Fibroblast of the aortic adventitia (primary cell): ENCODE results near the gene C3AR1. TPM values are rescaled to one million over a fixed set of nuclear protein-coding genes. Genes with fewer than 3 reads are reported as not detected.
"Not testable (repeated sequence)": the region's sequence is repeated elsewhere in the genome, so short reads cannot be mapped to it uniquely, and the experiment has no call there.

ENCODE experiments used
- DNase-seq: peaks from one replicate; pipeline ENCODE4 v3.0.0-alpha.2; 2010; ENCODE audit warnings: low read depth
- H3K4me3 ChIP-seq: 2 replicates; pipeline ENCODE4 v1.5.1; 2011; ENCODE audit warnings: low read depth, mild to moderate bottlenecking, control low read depth, low read length, moderate library complexity
- CTCF ChIP-seq: IDR thresholded peaks from 2 replicates; pipeline ENCODE4 v1.5.1; 2011; ENCODE audit warnings: mild to moderate bottlenecking, low read length, control low read depth, inconsistent platforms; ENCODE audit not compliant: insufficient read depth
- total RNA-seq: library from RNA; depleted of rRNA; stranded (reverse); fragments of >200 nt; gene quantifications from 2 replicates; pipeline ENCODE4 v1.2.3, GENCODE V29; 2012; ENCODE audit warnings: low replicate concordance

C3AR1 gene
- 0.18 TPM in 1 of 2 replicates, not detected in the other for total RNA-seq

DNA sequence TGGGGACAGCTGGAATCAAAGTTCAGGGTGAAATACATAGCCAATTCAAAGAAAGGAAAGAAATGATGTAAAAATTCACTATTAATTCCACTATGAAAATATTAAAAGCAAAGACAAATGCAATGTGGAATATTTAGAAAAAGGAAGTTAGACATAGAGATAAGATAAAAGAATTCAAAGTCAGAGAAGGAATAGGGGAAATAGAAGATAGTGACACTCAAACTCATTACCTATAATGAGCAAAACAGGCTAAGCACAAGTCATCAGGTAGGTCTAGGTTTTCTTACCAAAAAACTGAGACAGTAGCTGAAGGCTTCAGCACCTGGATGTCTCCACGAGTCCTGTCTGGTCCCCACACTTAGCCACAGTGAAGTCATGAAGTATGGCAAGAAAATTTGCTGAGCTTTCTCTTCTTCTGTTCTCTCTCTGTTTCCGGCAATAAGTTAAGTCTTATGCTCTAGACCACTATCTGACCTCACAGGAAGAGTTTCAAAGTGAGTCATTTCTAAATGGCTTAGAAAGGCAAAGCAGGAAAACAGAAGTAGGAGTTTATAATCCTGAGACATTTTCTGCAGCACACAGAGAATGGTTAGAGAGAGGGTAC, at the start of gene C3AR1:
TSS of gene C3AR1 (minus strand) at position 369 of the 604 bp plus-strand sequence. CDS start 6,174 bp downstream, outside the sequence.
- TF ChIP-seq CTCF: no peak
- peak; percentile 58 for DNase-seq
- H3K4me3 ChIP-seq: no peak within 1 kb of the TSS

DNA sequence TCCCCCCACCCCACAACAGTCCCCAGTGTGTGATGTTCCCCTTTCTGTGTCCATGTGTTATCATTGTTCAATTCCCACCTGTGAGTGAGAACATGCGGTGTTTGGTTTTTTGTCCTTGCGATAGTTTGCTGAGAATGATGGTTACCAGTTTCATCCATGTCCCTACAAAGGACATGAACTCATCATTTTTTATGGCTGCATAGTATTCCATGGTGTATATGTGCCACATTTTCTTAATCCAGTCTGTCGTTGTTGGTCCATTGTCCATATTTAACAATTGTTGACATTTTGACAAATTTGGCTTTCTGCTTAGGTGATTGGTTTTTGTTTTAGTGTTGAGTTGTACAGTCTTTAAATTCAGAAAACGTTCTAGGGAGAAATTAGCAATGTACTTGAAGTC, 47.0 kb upstream of the C3AR1 start:
- not testable (repeated sequence) for DNase-seq

DNA sequence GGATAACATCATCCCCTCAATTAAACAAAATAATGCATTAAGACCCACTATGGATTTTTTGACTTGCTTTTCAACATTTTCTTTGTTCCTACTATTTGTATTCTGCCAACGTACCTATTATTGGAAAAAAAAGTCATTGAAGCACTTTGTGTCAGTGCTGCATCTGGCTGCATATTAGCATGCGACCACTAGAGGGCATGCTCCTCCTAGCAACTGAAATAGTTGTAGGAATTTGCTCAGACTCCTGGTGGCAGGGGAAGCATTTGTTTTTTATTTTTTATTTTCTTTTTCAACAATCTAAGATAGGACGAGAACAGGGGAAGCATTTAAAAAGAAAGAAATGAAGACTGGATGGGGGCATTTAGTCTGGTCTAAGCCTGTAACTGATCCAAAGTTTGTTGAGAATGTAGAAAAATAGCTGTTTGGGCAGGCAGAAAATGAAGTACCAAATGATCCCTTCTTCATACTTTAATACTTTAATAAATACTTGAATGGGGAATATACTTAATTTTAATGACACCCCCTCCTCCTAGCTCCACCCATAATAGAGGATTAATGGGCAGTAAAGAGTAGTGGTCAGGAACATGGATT, 42.7 kb upstream of the C3AR1 start:
- H3K4me3 ChIP-seq: no peak overlapping the region
- peak; percentile 99 for TF ChIP-seq CTCF
- peak; percentile 90 for DNase-seq

More for the DNA sequence above, 47.0 kb upstream of the C3AR1 start:
- not testable (repeated sequence) for H3K4me3 ChIP-seq

- no peak for DNase-seq
- TF ChIP-seq CTCF: no peak
- no peak overlapping the region for H3K4me3 ChIP-seq
These were observed 33.1 kb upstream of the C3AR1 start for GRCh38 chr12:8099235-8099634.

GRCh38 chr12:8096281-8096915, 30.2 kb upstream of the C3AR1 start:
- H3K4me3 ChIP-seq: no peak overlapping the region
- no peak for TF ChIP-seq CTCF
- no peak for DNase-seq

DNA sequence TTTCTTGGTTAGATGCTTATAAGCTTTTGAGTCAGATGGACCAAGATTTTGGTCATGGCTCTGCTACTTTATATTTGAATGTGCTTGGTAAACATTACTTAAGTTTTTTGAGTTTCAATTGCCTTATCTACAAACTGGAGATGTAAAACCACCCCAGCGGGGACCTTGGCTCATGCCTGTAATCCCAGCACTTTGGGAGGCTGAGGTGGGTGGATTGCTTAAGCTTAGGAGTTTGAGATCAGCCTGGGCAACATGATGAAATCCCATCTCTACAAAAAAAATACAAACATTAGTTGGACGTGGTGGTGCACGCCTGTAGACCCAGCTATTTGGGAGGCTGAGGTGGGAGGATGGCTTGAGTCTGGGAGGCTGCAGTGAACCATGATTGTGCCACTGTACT, 27.1 kb upstream of the C3AR1 start:
- no peak overlapping the region for H3K4me3 ChIP-seq
- no peak for DNase-seq
- no peak for TF ChIP-seq CTCF

GRCh38 chr12:8089716-8090115, 23.6 kb upstream of the C3AR1 start:
- no peak for DNase-seq
- TF ChIP-seq CTCF: no peak
- H3K4me3 ChIP-seq: no peak overlapping the region

GRCh38 chr12:8089277-8089676, 23.1 kb upstream of the C3AR1 start:
- H3K4me3 ChIP-seq, DNase-seq: not testable (repeated sequence)
